ENCODE measurements around the gene PDZD8.
"Not testable (repeated sequence)": the region's sequence is repeated elsewhere in the genome, so short reads cannot be mapped to it uniquely, and the experiment has no call there.

The PDZD8 gene

GRCh38 chr10:117254338-117254737, 120.9 kb downstream of the PDZD8 start:
- DNase-seq (ENCODE audit: low read depth), result no peak

GRCh38 chr10:117253908-117254307, 121.3 kb downstream of the PDZD8 start:
- DNase-seq (ENCODE audit: low read depth), result no peak

- no peak for DNase-seq (ENCODE audit: low read depth)
Measured at GRCh38 chr10:117250411-117250810, 124.8 kb downstream of the PDZD8 start.

GRCh38 chr10:117249493-117250093, 125.6 kb downstream of the PDZD8 start:
- no peak for DNase-seq (ENCODE audit: low read depth)

GRCh38 chr10:117248750-117249465, 126.3 kb downstream of the PDZD8 start:
- DNase-seq (ENCODE audit: low read depth), result no peak

DNA sequence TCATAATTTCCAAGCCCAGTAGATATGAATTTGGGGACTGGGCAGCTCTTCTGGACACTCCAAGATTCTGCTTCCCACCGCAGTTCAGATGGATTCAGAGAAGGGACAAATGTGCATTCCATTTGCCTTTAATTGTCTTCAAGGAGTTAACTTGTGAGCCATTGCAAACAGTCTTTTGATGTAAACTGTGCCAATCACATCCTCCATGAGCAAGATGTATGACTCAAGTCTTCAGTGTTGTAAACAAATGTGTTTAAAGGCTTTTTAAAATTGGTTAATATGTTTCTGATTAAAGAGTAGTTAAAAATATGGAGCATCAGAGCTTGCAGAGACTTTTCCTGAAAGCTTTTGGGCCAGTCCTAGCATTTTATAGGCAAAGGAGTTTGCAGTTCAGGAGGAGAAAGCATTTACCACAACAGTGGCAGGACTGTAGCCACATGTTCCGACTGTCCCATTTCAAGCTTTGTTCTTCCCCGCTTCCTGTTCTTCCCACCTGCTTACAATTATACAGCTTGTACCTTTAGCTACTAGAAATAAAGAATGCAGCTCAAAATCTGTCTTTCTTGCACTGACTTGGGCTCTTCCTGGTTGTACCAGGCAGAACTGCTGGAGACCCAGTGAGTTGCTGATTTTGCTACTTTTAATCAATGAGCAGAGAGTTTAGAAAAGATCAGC, 128.1 kb downstream of the PDZD8 start:
- DNase-seq (ENCODE audit: low read depth), result no peak

- no peak for DNase-seq (ENCODE audit: low read depth)
Measured at GRCh38 chr10:117242463-117242832, 132.8 kb downstream of the PDZD8 start.

GRCh38 chr10:117241541-117242462, 133.4 kb downstream of the PDZD8 start:
- DNase-seq (ENCODE audit: low read depth), result no peak

GRCh38 chr10:117240621-117241529, 134.4 kb downstream of the PDZD8 start, which contains the start of gene SLC18A2:
SLC18A2 (plus strand) TSS chr10:117241114; CDS start chr10:117241694, 580 bp downstream.
- no peak for DNase-seq (ENCODE audit: low read depth)

DNA sequence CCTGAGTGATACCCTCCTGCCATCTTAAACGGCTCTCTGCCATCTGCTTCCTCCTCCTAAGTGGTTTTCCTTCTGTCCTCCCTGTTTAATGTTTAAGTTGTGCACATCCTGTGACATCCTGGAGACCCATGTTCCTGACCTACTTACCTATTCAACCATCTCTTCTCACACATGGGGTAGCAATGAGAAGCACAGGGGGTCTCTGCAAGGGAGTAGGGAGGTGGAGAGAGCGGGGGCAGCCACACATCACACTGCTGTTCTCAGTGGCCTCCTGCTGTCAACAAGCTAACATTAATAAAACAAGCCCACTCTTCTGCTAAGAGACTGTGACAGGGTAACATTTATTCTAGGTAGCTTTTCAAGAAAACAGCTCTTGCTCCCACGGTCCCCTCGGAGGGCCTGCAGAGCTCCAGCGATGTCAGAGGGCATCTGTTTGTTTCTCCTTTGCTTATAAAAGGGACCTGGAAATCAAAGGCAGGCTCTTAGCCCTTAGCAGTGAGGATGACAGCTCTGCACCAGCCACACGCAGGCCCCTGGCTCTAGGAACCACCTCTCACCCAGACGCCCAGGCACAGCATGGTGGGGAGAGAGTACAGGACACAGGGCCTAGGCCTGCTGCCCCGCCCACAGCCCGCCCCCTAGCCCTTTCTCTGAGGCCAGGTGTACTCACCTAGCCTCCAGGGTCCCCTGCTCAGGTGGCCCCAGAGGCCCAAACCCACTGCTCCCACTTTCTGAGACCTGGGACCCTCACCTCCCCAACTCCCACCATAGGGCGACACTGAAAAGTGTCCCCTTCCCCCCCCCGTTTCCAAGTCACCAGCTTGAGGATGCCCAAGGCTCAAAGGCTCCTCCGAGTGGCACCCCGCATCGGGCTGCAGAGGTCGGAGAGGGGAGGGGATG, 135.3 kb downstream of the PDZD8 start:
- DNase-seq (ENCODE audit: low read depth), result no peak

- DNase-seq (ENCODE audit: low read depth), result no peak
Measured at GRCh38 chr10:117239051-117239450, 136.2 kb downstream of the PDZD8 start.

DNA sequence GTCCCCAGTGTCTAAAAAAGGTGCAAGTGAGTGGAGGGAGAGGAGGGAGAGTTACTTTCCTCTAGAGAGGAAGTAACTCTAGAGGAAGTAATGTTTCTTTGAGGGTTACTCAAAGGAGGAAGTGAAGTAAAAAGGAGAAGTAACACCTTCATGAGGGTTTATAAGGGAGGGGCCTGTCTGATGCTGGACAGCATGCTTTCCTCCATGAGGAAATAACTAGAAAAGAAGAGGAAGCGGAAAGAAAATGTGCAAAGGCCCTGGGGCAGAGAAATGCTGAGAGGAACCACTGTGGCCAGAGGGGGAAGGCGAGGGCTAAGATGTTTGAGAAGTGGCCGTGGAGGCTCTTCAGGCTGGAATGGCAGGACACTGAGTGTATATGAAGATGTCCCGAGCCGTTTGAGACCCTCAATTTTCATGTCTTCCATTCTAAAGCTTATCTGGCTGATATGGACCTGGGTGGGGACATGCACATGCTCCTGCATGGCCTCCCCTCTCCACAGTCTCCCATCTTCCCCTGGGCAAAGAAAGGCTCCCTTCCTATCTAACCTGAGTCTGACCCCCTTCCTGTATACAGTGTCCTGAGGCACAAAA, 137.7 kb downstream of the PDZD8 start:
- no peak for DNase-seq (ENCODE audit: low read depth)

GRCh38 chr10:117230107-117230506, 145.1 kb downstream of the PDZD8 start:
- DNase-seq (ENCODE audit: low read depth), result not testable (repeated sequence)

DNA sequence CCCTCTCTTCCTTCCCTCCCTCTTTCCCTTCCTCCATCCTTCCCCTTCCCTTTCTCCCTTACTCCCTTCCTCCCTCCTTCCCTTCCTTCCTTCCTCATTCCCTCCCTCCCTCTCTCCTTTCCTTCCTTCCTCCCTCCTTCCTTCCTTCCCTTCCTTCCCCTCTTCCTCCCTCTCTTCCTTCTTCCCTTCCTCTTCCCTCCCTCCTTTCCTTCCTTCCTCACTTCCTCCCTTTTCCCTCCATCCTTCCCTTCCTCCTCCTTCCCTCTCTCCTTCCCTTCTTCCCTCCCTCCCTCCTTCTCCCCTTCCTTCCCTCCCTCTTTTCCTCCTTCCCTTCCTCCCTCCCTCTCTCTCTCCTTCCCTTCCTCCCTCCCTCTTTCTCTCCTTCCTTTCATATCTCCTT, 147.0 kb downstream of the PDZD8 start:
- no peak for DNase-seq (ENCODE audit: low read depth)

Measured in stimulated activated CD8-positive, alpha-beta memory T cell treated with anti-CD3 and anti-CD28 coated beads, Interleukin-15, amount 100 ng/mL, for 24 hours (primary cell).